Measurements from ENCODE around the gene TRIM58.

TRIM58 gene

GRCh38 chr1:247913786-247914185, 56.8 kb downstream of the TRIM58 start:
- TF ChIP-seq, protein P1, sequence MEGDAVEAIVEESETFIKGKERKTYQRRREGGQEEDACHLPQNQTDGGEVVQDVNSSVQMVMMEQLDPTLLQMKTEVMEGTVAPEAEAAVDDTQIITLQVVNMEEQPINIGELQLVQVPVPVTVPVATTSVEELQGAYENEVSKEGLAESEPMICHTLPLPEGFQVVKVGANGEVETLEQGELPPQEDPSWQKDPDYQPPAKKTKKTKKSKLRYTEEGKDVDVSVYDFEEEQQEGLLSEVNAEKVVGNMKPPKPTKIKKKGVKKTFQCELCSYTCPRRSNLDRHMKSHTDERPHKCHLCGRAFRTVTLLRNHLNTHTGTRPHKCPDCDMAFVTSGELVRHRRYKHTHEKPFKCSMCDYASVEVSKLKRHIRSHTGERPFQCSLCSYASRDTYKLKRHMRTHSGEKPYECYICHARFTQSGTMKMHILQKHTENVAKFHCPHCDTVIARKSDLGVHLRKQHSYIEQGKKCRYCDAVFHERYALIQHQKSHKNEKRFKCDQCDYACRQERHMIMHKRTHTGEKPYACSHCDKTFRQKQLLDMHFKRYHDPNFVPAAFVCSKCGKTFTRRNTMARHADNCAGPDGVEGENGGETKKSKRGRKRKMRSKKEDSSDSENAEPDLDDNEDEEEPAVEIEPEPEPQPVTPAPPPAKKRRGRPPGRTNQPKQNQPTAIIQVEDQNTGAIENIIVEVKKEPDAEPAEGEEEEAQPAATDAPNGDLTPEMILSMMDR (IDR thresholded peaks at IDR 0.05; ENCODE audit: unreplicated experiment in 3 of 3) = no peak
- Mint-ChIP-seq H3K4me1 (no peaks in the 10 kb centered on the region), H3K27me3 (ENCODE audit: low read depth) (no peaks in the 10 kb centered on the region), H3K27ac (no peak overlapping the region), H3K4me3 (no peak overlapping the region), H3K9me3 (peaks cover 26% of the 10 kb centered on the region), H3K36me3 (ENCODE audit: low read depth) (no peaks in the 10 kb centered on the region)

- Mint-ChIP-seq H3K27ac (no peak overlapping the region), H3K27me3 (ENCODE audit: low read depth) (no peaks in the 10 kb centered on the region), H3K9me3 (peaks cover 20% of the 10 kb centered on the region), H3K4me1 (no peaks in the 10 kb centered on the region), H3K36me3 (ENCODE audit: low read depth) (no peaks in the 10 kb centered on the region), H3K4me3 (no peak overlapping the region)
- TF ChIP-seq, protein P1 (IDR thresholded peaks at IDR 0.05; ENCODE audit: unreplicated experiment in 3 of 3) = no peak
Measured at GRCh38 chr1:247914941-247915662, 58.1 kb downstream of the TRIM58 start.

DNA sequence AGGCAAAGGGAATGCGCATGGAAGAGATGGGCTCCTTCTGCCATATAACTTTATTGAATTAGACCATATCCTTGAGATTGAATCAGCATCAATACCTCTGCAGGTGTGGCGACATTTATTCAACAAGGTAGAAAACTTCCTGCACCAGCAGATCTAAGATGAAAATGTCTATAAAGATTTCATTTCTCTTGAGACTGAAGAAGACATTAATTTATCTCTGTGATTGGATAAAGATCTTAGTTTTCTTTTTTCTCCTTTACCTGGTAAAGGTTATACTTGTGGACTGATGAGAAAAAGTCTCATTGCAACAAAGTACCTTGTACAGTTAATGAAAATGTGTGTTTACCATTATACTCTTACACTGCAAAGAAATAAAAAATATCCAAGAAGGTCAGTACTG, 63.0 kb downstream of the TRIM58 start, which contains the start of gene OR2T8:
OR2T8 (plus strand) TSS at position 301 of the 400 bp plus-strand sequence. CDS start 766 bp downstream, outside the sequence.
- H3K27me3 Mint-ChIP-seq (ENCODE audit: low read depth) = no peaks in the 10 kb centered on the region
- H3K36me3 Mint-ChIP-seq (ENCODE audit: low read depth) = no peaks in the 10 kb centered on the region
- no peak within 1 kb of the TSS for H3K4me3 Mint-ChIP-seq
- no peak within 1 kb of the TSS for H3K27ac Mint-ChIP-seq
- H3K9me3 Mint-ChIP-seq = peaks cover 18% of the 10 kb centered on the region
- TF ChIP-seq, protein P1 (IDR thresholded peaks at IDR 0.05; ENCODE audit: unreplicated experiment in 3 of 3) = no peak
- H3K4me1 Mint-ChIP-seq = no peaks in the 10 kb centered on the region

- Mint-ChIP-seq H3K4me1 (no peaks in the 10 kb centered on the region), H3K9me3 (peaks cover 18% of the 10 kb centered on the region), H3K36me3 (ENCODE audit: low read depth) (no peaks in the 10 kb centered on the region), H3K27ac (no peak overlapping the region), H3K27me3 (ENCODE audit: low read depth) (no peaks in the 10 kb centered on the region), H3K4me3 (no peak overlapping the region)
- TF ChIP-seq, protein P1 (IDR thresholded peaks at IDR 0.05; ENCODE audit: unreplicated experiment in 3 of 3) = no peak
Measured at GRCh38 chr1:247923941-247924340, 67.0 kb downstream of the TRIM58 start.

DNA sequence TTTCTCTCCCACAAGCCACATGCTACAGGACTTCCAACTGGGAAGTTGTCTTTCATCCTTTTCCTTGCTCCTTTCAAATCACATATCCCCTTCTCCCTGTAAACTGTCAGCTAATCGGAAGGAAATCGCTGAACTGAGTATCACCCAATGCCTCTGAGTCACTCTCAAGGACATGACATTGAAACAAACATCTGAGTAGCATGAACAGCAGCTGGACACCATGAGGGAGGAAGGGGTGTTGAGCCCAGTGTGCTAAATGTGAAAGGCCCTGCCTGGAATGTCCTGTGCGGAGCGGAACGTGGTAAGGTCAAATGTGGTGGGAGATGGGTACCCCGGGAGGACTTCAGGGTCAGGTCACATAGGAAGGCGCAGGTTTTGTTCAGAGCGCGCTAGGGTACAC, 67.9 kb downstream of the TRIM58 start, which contains the start of gene OR2AJ1:
OR2AJ1 (plus strand) TSS at position 22 of the 400 bp plus-strand sequence. CDS start 8,880 bp downstream, outside the sequence.
- H3K27me3 Mint-ChIP-seq (ENCODE audit: low read depth) = no peaks in the 10 kb centered on the region
- TF ChIP-seq, protein P1 (IDR thresholded peaks at IDR 0.05; ENCODE audit: unreplicated experiment in 3 of 3) = no peak
- no peaks in the 10 kb centered on the region for H3K36me3 Mint-ChIP-seq (ENCODE audit: low read depth)
- H3K9me3 Mint-ChIP-seq = peaks cover 19% of the 10 kb centered on the region
- H3K4me3 Mint-ChIP-seq = no peak within 1 kb of the TSS
- no peak within 1 kb of the TSS for H3K27ac Mint-ChIP-seq
- no peaks in the 10 kb centered on the region for H3K4me1 Mint-ChIP-seq

All from nephron (organoid).